Activated naive CD4-positive, alpha-beta T cell treated with anti-CD3 and anti-CD28 coated beads, Interleukin-2, amount 10 ng/mL, durations not matched to agents 5 hours and 36 hours (primary cell): Measurements from ENCODE around the gene HYAL2. TPM values are rescaled to one million over a fixed set of nuclear protein-coding genes. Genes with fewer than 3 reads are reported as not detected.

Experiments
- total RNA-seq, 2 experiments: library from RNA; stranded (reverse); gene quantifications; one replicate each; pipeline ENCODE4 v1.2.3, GENCODE V29; 2021

Gene HYAL2
- 1 to 10 TPM; 4.0 to 6.0 TPM for total RNA-seq

GRCh38 chr3:50322386-50323091, at the start of gene HYAL2:
TSS of gene HYAL2 (minus strand) at chr3:50322745. CDS start at chr3:50320489, 2,256 bp downstream.

GRCh38 chr3:50358911-50359759, 36.6 kb upstream of the HYAL2 start, which contains the start of gene TMEM115:
TSS of gene TMEM115 (minus strand) at chr3:50359521. CDS start at chr3:50359063, 458 bp downstream.

GRCh38 chr3:50350527-50351322, 28.2 kb upstream of the HYAL2 start, which contains the start of the genes CYB561D2 and NPRL2:
TSS of gene CYB561D2 (plus strand) at chr3:50350862. CDS start at chr3:50351434, 572 bp downstream.
TSS of gene NPRL2 (minus strand) at chr3:50350775. CDS start at chr3:50350652, 123 bp downstream.

GRCh38 chr3:50345586-50346234, 23.2 kb upstream of the HYAL2 start, which contains the start of gene ZMYND10:
TSS of gene ZMYND10 (minus strand) at chr3:50345732. CDS start at chr3:50345579, 153 bp downstream.

GRCh38 chr3:50340448-50341329, 18.1 kb upstream of the HYAL2 start, which contains the start of gene RASSF1:
TSS of gene RASSF1 (minus strand) at chr3:50340836. CDS start at chr3:50340805, 31 bp downstream.

DNA sequence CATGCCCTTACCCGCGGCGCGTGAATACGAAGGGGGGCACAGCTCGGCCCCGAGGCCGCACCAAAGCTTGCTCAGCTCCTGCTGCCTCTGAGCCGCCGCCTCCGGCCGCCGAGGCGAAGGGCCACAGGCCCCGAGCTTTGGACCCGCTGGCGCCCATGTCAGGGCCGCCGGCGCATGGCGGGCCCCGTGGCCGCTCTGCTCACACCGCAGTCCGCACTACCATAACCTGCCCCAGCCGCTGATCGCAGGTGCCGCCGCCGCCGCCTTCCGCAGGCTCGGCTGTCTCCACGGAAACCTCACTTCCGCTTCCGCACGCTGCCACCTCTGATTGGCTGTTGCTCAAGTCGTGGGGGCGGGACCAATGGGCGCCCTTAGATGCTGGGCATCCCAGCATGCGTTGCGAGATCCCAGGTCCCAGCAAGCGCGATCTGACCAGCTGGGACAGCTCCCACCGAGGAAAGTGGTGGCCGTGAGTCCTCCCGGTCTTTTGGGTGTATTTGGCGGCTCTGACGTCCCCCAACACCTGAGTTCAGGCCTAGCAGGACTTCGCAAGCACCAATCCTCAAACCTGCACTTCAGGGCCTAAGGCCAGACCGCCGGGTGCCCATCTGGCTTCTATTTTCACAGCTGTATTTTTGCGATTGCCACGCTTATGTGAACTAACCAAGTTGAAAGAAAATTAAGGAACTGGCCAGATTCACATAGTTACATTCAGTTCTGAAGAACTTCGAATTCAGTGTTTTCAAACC, 5.6 kb upstream of the HYAL2 start, which contains the start of gene TUSC2:
TUSC2 (minus strand) TSS at position 281 of the 749 bp plus-strand sequence; CDS start at position 157, 124 bp downstream.

DNA sequence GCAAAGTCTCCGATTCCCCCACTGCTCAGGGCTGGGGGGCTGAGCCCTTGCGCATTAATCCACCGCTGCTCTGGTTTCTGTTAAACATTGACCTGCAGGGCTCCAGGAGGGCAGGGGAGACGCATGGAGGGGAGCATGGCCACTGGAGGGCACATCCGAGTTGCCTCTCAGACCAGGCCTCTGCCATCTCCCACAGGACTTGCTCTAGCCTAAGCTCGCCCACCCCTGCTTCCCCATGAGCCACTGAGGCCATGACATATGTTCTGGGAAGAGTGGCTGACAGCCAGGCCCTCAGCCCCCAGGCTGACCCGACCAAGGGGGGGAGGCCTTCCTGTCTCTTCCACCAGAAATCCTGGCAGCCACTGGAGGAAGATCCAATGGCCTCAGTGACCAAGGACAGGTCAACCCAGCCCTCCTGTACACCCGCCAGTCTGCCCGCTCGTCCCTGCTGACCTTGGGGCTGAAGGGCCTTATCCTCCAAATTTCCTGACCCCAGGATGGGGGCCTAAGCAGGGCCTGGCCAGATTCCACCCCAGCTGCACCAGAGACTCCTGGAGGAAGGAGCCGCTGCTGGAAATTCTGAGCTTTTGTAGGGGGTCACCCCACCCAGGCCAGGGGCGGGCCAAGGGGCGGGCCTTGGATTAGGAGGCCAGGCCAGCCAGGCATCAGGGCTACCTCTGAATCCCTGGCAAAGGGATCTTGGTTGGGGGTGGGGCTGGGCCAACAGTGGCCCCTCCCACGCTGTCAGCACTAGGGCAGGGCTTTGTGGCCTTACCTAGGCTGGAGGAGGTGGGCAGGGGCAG, 19.3 kb downstream of the HYAL2 start, which contains the start of gene HYAL1:
HYAL1 (minus strand) TSS at position 562 of the 803 bp plus-strand sequence. CDS start 618 bp downstream, outside the sequence.

GRCh38 chr3:50298836-50299637, 23.5 kb downstream of the HYAL2 start, which contains the start of the genes HYAL3 and NAA80:
TSS of gene HYAL3 (minus strand) at chr3:50299405. CDS start at chr3:50295602, 3,803 bp downstream.
TSS of gene NAA80 (minus strand) at chr3:50299405. CDS start at chr3:50297463, 1,942 bp downstream.

DNA sequence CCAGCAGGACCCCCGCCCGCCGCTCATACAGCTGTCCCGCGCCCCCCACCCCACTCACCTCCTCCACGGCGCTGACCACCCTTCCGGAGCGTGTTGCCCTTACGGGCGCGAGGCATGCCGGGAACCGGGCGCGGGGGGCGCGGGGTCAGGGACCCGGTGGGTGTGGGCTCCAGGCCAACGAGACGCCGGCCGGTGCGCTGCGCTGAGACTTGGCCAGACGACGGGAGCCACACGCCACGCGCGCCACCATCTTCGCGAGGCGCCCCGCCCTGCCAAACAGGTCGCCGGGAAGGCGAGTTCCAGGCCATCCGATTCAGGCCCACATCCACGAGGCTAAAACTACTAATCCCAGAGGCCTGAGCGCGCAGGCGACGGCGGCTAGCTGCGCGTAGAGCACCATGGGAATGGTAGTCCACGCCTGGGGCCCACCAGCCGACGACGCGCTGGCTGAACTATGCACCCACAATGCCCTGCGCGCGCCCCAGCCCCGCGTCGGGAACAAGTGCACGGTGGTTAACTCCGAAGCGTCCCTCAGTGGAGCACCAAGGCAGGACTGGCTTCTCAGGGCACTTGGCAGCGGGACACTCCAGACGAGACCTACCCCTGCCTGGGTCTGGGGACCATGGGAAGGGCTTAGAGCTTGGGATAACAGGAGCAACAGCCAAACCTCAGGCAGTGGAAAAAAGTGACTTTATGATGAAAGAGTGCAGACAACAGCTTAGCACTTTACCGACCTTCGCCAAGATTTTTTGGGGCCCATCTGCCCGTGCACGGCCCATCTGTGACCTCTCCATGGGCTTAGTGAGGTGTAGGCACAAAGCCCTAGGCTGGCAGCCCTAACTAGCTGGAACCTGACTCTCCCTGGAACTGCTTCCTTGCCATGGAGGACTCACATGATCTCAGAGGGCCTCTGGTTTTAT, 30.1 kb downstream of the HYAL2 start, which contains the start of gene IFRD2:
IFRD2 (minus strand) TSS at position 271 of the 920 bp plus-strand sequence; CDS start at position 116, 155 bp downstream.

GRCh38 chr3:50278880-50279224, 43.7 kb downstream of the HYAL2 start, which contains the start of gene LSMEM2:
TSS of gene LSMEM2 (plus strand) at chr3:50279087. CDS start at chr3:50279114, 27 bp downstream.

GRCh38 chr3:50268703-50269451, 53.7 kb downstream of the HYAL2 start, which contains the start of gene SEMA3B:
TSS of gene SEMA3B (plus strand) at chr3:50269147. CDS start at chr3:50269241, 94 bp downstream.

